KMS-11 (cell line): Measurements from ENCODE around the gene NEDD4L.

ENCODE experiments used
- H2AFZ ChIP-seq: fragments of 200-600 bp; sonication (generic); 2 replicates; pipeline ENCODE4 v1.6.1; 2016; ENCODE audit warnings: antibody characterized with exemption, mixed run types, low read depth
- H3K27ac ChIP-seq: fragments of 200-600 bp; sonication (generic); 2 replicates; pipeline ENCODE4 v1.6.1; 2016; ENCODE audit warnings: mild to moderate bottlenecking, mixed run types
- H3K27me3 ChIP-seq: fragments of 200-600 bp; sonication (generic); 2 replicates; pipeline ENCODE4 v1.6.1; 2017; ENCODE audit warnings: mild to moderate bottlenecking, low read depth, mixed run types, moderate library complexity; ENCODE audit not compliant: insufficient read depth
- H3K36me3 ChIP-seq: fragments of 200-600 bp; sonication (generic); 2 replicates; pipeline ENCODE4 v1.6.1; 2017; ENCODE audit warnings: mild to moderate bottlenecking, mixed run types; ENCODE audit not compliant: insufficient read depth
- H3K4me1 ChIP-seq: fragments of 200-600 bp; sonication (generic); 2 replicates; pipeline ENCODE4 v1.6.1; 2016; ENCODE audit warnings: mild to moderate bottlenecking, low read depth, mixed run types; ENCODE audit not compliant: poor library complexity, severe bottlenecking
- H3K4me2 ChIP-seq: fragments of 200-600 bp; sonication (generic); 2 replicates; pipeline ENCODE4 v1.7.0; 2016; ENCODE audit warnings: mild to moderate bottlenecking, mixed run types
- H3K4me3 ChIP-seq: fragments of 200-600 bp; sonication (generic); IDR thresholded peaks from 2 replicates; pipeline ENCODE4 v1.6.1; 2017; ENCODE audit warnings: low read depth, low read length, mixed read lengths; ENCODE audit not compliant: insufficient read depth
- H3K79me2 ChIP-seq: fragments of 200-600 bp; sonication (generic); 2 replicates; pipeline ENCODE4 v1.6.1; 2016; ENCODE audit warnings: low read depth, mixed run types; ENCODE audit not compliant: insufficient read depth
- H3K9ac ChIP-seq: fragments of 200-600 bp; sonication (generic); 2 replicates; pipeline ENCODE4 v1.6.1; 2016; ENCODE audit warnings: mild to moderate bottlenecking, mixed run types
- H4K20me1 ChIP-seq: fragments of 200-600 bp; sonication (generic); 2 replicates; pipeline ENCODE4 v1.6.1; 2016; ENCODE audit warnings: mild to moderate bottlenecking, mixed run types; ENCODE audit not compliant: insufficient read depth
- TF ChIP-seq, protein P1 (sequence below): fragments of 200-600 bp; sonication (generic); conservative IDR thresholded peaks from 2 replicates; pipeline ENCODE4 v1.6.1; 2017; ENCODE audit warnings: low read depth, mild to moderate bottlenecking, antibody characterized with exemption, low read length, moderate library complexity, mixed read lengths

Gene NEDD4L

DNA sequence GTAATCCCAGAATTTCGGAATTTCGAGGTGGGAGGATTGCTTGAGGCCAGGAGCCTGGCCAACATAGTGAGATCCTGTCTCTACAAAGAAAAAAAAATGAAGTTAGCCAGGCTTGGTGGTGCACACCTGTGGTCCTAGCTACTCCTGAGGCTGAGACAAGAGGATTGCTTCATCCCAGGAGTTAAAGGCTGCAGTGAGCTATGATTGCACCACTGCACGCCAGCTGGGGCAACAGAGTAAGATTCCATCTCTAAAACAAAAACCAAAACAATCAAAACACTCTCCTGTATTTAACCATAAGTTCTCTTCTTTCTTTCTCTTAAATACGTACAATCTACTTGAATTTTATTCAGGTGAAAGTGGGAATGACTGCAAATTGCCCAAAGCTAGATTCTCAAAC lies 33.8 kb upstream of the NEDD4L start:
- no peaks in the 10 kb centered on the region for H3K79me2 ChIP-seq

DNA sequence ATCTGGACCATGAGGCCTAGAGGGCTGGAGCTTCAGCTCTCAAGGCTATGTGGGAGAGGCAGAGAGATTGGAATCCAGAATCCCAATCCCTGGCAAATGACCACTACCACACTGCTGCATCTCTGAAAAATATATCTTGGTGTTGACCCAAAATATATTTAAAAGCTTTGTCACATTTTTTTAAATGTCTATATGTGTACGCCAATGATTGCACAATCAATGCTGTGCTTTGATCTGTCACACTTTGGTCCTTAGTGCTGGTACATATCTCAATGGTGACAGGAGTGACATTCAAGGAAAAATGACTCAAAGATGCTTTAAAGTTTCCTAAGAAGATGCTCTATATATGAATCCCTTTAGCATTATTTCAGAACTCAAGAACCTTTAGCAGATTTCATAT lies 31.7 kb upstream of the NEDD4L start:
- Histone ChIP-seq H3K4me2 (no peak overlapping the region), H2AFZ (no peak overlapping the region), H3K9ac (no peak overlapping the region), H3K36me3 (no peaks in the 10 kb centered on the region), H3K4me1 (no peaks in the 10 kb centered on the region), H4K20me1 (no peaks in the 10 kb centered on the region), H3K27me3 (no peaks in the 10 kb centered on the region), H3K27ac (no peak overlapping the region), H3K79me2 (no peaks in the 10 kb centered on the region), H3K4me3 (no peak overlapping the region)
- TF ChIP-seq, protein P1, sequence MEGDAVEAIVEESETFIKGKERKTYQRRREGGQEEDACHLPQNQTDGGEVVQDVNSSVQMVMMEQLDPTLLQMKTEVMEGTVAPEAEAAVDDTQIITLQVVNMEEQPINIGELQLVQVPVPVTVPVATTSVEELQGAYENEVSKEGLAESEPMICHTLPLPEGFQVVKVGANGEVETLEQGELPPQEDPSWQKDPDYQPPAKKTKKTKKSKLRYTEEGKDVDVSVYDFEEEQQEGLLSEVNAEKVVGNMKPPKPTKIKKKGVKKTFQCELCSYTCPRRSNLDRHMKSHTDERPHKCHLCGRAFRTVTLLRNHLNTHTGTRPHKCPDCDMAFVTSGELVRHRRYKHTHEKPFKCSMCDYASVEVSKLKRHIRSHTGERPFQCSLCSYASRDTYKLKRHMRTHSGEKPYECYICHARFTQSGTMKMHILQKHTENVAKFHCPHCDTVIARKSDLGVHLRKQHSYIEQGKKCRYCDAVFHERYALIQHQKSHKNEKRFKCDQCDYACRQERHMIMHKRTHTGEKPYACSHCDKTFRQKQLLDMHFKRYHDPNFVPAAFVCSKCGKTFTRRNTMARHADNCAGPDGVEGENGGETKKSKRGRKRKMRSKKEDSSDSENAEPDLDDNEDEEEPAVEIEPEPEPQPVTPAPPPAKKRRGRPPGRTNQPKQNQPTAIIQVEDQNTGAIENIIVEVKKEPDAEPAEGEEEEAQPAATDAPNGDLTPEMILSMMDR, result no peak

More for the DNA sequence above, 33.8 kb upstream of the NEDD4L start:
- Histone ChIP-seq H3K4me2 (no peak overlapping the region), H2AFZ (no peak overlapping the region), H3K27ac (no peak overlapping the region), H3K9ac (no peak overlapping the region), H3K4me3 (no peak overlapping the region), H3K4me1 (no peaks in the 10 kb centered on the region), H3K36me3 (no peaks in the 10 kb centered on the region), H3K27me3 (no peaks in the 10 kb centered on the region), H4K20me1 (no peaks in the 10 kb centered on the region)
- TF ChIP-seq, protein P1, result no peak

DNA sequence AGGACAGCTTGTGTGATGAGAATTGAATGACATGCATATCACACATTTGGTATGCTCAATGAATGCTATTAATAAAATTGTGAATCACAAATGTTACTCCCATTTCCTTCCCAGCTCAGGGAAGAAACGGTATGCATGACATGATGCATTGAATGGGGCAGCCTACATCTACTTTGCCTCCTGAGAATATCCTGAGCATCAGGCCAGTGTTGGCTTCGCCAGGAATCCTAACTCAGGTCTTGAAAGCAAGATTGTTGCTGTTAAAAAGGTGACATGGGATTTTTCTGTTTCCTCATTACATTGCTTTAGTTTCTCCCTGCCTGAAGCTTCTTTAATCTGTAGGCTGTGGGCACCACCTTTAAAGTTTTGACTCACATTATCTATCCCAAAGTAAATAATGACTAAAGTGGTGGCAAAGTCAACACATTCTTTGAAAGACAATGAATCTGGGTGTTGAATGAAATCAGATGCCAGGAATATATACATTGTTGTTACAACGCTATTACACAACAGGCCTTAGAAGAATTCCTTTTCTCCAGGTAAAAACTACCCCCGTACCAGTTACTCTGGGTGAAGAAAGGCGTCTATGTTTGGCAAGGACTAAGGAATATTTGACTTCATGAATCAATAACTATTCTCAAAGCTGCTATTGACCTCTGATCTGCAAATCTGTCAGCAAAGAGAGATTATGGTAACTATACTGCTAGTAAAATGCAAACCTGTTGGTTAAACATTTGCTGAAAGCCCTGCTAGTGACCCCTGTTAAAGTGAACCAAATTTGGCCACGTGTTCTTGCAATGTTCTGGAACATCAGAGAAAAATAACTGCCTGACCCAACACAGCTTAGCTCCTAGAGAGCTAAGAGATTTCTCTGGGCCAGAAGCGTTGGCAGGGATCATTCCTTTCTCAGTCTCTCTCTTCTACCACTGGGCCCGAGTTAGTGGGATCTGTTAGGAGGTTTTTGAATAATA lies 30.5 kb upstream of the NEDD4L start:
- Histone ChIP-seq H3K27ac (no peak overlapping the region), H2AFZ (no peak overlapping the region)

DNA sequence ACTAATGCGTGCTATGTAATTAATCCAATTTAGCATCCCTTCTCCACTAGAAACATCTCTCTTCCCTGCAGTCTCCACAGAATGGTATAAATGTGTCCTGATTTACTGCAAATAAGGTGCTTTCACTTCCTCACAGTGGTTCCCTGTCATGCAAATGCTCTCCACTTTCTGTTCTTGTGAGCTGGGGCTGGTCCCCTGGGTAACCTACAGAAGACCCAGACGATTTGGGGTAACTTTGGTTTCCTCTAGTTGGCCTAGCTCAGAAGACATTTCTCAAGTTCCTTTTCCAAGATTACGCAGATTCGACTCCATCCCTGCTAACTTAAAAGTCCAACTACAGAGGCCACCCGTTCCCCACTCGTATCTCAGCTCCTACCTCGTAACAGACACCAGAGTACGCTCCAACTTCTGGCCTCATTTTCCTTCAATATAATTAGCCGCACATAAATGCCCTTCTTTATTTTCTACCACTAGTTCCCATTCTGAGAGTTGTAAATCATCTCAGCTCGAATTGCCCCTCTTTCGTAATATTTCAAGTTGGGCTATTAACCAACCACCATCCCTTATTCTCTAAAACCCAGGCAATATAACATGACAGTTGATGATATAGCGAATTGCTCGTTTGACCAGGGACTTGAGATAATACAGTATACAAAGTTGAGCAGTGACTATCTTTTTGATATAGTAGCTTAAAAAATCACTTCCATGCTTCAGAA lies 28.8 kb upstream of the NEDD4L start:
- Histone ChIP-seq H3K27me3 (no peaks in the 10 kb centered on the region), H2AFZ (no peak overlapping the region), H4K20me1 (no peaks in the 10 kb centered on the region), H3K4me1 (no peaks in the 10 kb centered on the region), H3K9ac (no peak overlapping the region), H3K36me3 (no peaks in the 10 kb centered on the region), H3K4me3 (no peak overlapping the region), H3K27ac (no peak overlapping the region), H3K4me2 (no peak overlapping the region), H3K79me2 (no peaks in the 10 kb centered on the region)
- TF ChIP-seq, protein P1, result no peak

More for the DNA sequence above, 30.5 kb upstream of the NEDD4L start:
- Histone ChIP-seq H4K20me1 (no peaks in the 10 kb centered on the region), H3K27me3 (no peaks in the 10 kb centered on the region), H3K4me3 (no peak overlapping the region), H3K4me1 (no peaks in the 10 kb centered on the region), H3K9ac (no peak overlapping the region), H3K79me2 (no peaks in the 10 kb centered on the region), H3K36me3 (no peaks in the 10 kb centered on the region), H3K4me2 (no peak overlapping the region)
- TF ChIP-seq, protein P1, result no peak
